Peyer's patch (tissue), 4 donors: Measurements from ENCODE around the gene FGFRL1. TPM values are rescaled to one million over a fixed set of nuclear protein-coding genes. Genes with fewer than 3 reads are reported as not detected.

ENCODE experiments used
- DNase-seq, 3 donors: peaks; one replicate each; pipeline ENCODE4 v3.0.0-alpha.2; 2017 to 2019
- H3K27ac ChIP-seq, 4 donors: fragments of 200-600 bp; sonication (generic); one replicate each; pipeline ENCODE4 v1.5.1; 2016 to 2019
- H3K27me3 ChIP-seq, 2 donors: fragments of 200-600 bp; sonication (generic); one replicate each; pipeline ENCODE4 v1.5.1; 2019
- H3K36me3 ChIP-seq, 3 donors: fragments of 200-600 bp; sonication (generic); one replicate each; pipeline ENCODE4 v1.5.1; 2016 to 2019
- H3K4me1 ChIP-seq, 4 donors: fragments of 200-600 bp; sonication (generic); one replicate each; pipeline ENCODE4 v1.5.1; 2016 to 2019
- H3K4me3 ChIP-seq, 4 donors: fragments of 200-600 bp; sonication (generic); 1 replicate in 3 of 4; 2 replicates in 1 of 4; pipeline ENCODE4 v1.5.1; 2016 to 2019; ENCODE audit warnings: mild to moderate bottlenecking in 1 of 4
- H3K9me3 ChIP-seq, 4 donors: fragments of 200-600 bp; sonication (generic); one replicate each; pipeline ENCODE4 v1.5.1; 2016 to 2019; ENCODE audit warnings: mild to moderate bottlenecking in 1 of 4
- CTCF ChIP-seq, 6 experiments: fragments of 450-650 bp in 4 of 6; fragments of 200-600 bp in 2 of 6; sonication (generic) in 1 of 6; IDR thresholded peaks; one replicate each; pipeline ENCODE4 v1.5.1; 2017 to 2019; ENCODE audit warnings: antibody characterized with exemption in 6 of 6, mild to moderate bottlenecking in 3 of 6, moderate library complexity in 1 of 6
- POLR2A ChIP-seq, 2 donors: fragments of 450-650 bp; IDR thresholded peaks; one replicate each; pipeline ENCODE4 v1.5.1; 2017; ENCODE audit warnings: antibody characterized with exemption in 2 of 2, mild to moderate bottlenecking in 2 of 2, moderate library complexity in 2 of 2
- total RNA-seq, 4 donors: library from RNA; depleted of rRNA; stranded (reverse); fragments of >200 nt; gene quantifications; one replicate each; pipeline ENCODE4 v1.1.0, GENCODE V29; 2016

Gene FGFRL1
- total RNA-seq, 4 donors from 2014 or later = 10.3 to 29.7 (median 26.8) TPM

- H3K27ac ChIP-seq = no peak overlapping the region
- TF ChIP-seq POLR2A (IDR thresholded peaks at IDR 0.05) (no peak), CTCF (IDR thresholded peaks at IDR 0.05) (no peak)
- H3K9me3 ChIP-seq = no peaks in the 10 kb centered on the region
- peaks cover 0 to 22% (median 10%) of the 10 kb centered on the region in 4 donors for H3K4me1 ChIP-seq
- no peak for DNase-seq
- peaks cover 0 to 36% of the 10 kb centered on the region in 2 donors for H3K27me3 ChIP-seq
- H3K36me3 ChIP-seq = no peaks in the 10 kb centered on the region
- H3K4me3 ChIP-seq = no peak overlapping the region
Measured at GRCh38 chr4:1003271-1004070, 8.0 kb upstream of the FGFRL1 start.

GRCh38 chr4:1004071-1004418 lies 7.4 kb upstream of the FGFRL1 start:
- no peak for TF ChIP-seq CTCF (IDR thresholded peaks at IDR 0.05)
- no peak for TF ChIP-seq POLR2A (IDR thresholded peaks at IDR 0.05)
- Histone ChIP-seq H3K4me1 (peaks cover 0 to 26% (median 15%) of the 10 kb centered on the region in 4 donors), H3K4me3 (no peak overlapping the region), H3K36me3 (no peaks in the 10 kb centered on the region), H3K9me3 (no peaks in the 10 kb centered on the region), H3K27ac (no peak overlapping the region), H3K27me3 (peaks cover 0 to 36% of the 10 kb centered on the region in 2 donors)
- DNase-seq = no peak

- H3K9me3 ChIP-seq = no peaks in the 10 kb centered on the region
- H3K4me3 ChIP-seq = no peak overlapping the region
- no peaks in the 10 kb centered on the region for H3K36me3 ChIP-seq
- TF ChIP-seq POLR2A (IDR thresholded peaks at IDR 0.05) (no peak), CTCF (IDR thresholded peaks at IDR 0.05) (no peak)
- peaks cover 0 to 29% (median 18%) of the 10 kb centered on the region in 4 donors for H3K4me1 ChIP-seq
- peaks cover 0 to 36% of the 10 kb centered on the region in 2 donors for H3K27me3 ChIP-seq
- H3K27ac ChIP-seq = no peak overlapping the region
- DNase-seq = no peak
Measured at GRCh38 chr4:1004557-1005485, 6.6 kb upstream of the FGFRL1 start.

GRCh38 chr4:1006856-1007255 lies 4.6 kb upstream of the FGFRL1 start:
- Histone ChIP-seq H3K36me3 (no peaks in the 10 kb centered on the region), H3K4me3 (no peak overlapping the region), H3K27ac (no peak overlapping the region), H3K27me3 (peaks cover 0 to 20% of the 10 kb centered on the region in 2 donors), H3K9me3 (no peaks in the 10 kb centered on the region), H3K4me1 (peaks cover 0 to 39% (median 24%) of the 10 kb centered on the region in 4 donors)
- no peak for TF ChIP-seq CTCF (IDR thresholded peaks at IDR 0.05)
- no peak for TF ChIP-seq POLR2A (IDR thresholded peaks at IDR 0.05)
- no peak for DNase-seq

GRCh38 chr4:1008840-1009541 lies 2.4 kb upstream of the FGFRL1 start:
- Histone ChIP-seq H3K36me3 (no peaks in the 10 kb centered on the region), H3K9me3 (no peaks in the 10 kb centered on the region), H3K27ac (peak overlapping the region in 2 of 4 donors; percentile 66 to 72), H3K4me1 (peaks cover 0 to 31% (median 17%) of the 10 kb centered on the region in 4 donors), H3K27me3 (no peaks in the 10 kb centered on the region), H3K4me3 (peak overlapping the region; percentile 65 to 97 (median 81))
- DNase-seq = peak; percentile 34 to 74 (median 67)
- TF ChIP-seq CTCF (IDR thresholded peaks at IDR 0.05) (no peak), POLR2A (IDR thresholded peaks at IDR 0.05) (peak in 1 of 2 donors; percentile 14)
